Cerebellar nuclear complex (tissue), 1 donor: ENCODE data around the gene DENR.

Experiments used
- DNase-seq, 2 experiments: peaks; one replicate each; lab custom pipeline; 2025; lab: John Stamatoyannopoulos, UW

Gene DENR

GRCh38 chr12:122819209-122819785, 66.7 kb downstream of the DENR start:
- DNase-seq = no peak

GRCh38 chr12:122820138-122820537, 67.5 kb downstream of the DENR start:
- no peak for DNase-seq
